T-helper 22 cell (primary cell): ENCODE results near the gene TOMM6.
"Not testable (repeated sequence)": the region's sequence is repeated elsewhere in the genome, so short reads cannot be mapped to it uniquely, and the experiment has no call there.

Source experiments
- DNase-seq: peaks from one replicate; pipeline ENCODE4 v3.0.0-alpha.2; 2020; ENCODE audit warnings: low read depth

Gene TOMM6

DNA sequence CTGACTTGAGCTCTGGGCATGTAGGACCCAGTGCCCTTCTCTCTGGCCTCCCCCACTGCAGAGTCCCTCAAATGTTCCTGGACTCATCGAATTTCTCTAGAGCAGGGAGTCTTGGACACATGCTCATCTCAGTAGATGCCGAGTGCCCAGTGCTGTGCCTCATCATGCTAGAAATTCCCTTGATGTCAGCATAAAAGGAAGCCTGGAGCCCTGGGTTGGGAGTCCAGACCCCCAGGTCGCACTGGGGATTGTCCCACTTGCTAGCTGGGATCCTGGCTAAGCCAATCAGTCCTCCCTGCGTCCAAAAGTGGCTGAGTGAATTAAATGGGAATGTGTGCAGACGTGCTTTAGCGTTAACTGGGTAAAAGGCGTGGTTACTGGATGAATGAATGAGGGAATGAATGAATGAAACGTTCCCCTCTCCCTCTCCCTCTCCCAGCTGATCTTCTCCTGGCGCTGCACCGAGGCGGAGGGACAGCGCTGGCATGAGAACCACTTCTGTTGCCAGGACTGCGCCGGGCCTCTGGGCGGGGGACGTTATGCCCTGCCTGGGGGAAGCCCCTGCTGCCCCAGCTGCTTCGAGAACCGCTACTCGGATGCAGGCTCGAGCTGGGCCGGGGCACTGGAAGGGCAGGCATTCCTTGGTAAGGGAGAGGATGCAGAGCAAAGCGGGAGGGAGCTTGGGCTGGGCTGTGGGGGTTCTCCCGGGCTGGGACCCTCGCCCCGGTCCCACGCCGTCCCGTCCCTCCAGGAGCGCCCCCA lies 1.6 kb upstream of the TOMM6 start:
- DNase-seq = no peak

DNA sequence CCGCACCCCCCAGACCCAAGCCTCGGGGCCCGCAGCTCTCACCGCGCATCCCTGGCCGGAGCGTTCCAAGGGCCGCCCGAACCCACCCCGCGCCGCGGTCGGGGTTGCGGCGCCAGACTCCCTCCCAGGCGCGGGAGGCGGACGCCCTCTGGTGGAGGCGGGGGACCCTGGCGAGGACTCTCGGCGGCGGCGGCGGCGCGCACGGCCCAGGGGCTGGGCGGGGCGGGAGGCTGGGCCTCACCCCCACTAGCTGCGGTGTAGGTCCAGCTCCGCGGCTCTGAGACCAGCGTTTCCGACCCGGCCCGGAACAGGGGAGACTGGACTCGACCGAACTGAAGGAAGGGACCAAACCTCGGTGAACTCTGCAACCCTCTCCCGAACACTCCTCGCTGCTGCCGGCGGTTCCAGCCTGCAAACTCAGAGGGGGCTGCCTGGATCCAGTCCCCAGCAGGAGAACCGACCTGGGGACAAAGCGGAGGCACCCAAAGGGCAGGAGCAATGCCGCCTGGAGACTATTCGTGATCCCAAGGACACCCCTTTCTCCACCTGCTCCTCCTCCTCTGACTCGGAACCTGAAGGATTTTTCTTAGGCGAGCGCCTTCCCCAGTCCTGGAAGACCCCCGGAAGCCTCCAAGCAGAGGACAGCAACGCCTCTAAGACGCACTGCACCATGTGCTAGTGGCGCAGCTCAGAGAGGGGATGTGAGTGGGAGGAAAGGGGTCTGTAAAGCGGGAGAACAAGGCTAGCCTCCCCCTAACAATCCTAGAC lies 859 bp upstream of the TOMM6 start:
- DNase-seq = peak; percentile 72

DNA sequence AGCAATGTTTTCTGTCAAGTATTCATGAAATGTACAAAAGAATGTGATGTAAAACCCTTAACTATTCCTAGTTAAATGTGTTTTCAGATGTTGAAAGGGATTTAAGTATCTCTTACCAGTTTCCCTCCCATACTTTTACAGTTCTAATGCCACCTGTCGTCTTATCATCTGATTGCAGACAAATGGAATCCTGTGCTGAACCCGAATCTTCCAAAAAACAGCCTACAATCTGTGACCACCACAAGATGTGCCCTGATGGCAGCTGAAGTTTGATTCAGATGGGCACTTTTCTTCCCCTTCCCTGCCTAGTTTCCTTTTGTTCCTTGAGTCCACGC lies 1.9 kb downstream of the TOMM6 start:
- no peak for DNase-seq

DNA sequence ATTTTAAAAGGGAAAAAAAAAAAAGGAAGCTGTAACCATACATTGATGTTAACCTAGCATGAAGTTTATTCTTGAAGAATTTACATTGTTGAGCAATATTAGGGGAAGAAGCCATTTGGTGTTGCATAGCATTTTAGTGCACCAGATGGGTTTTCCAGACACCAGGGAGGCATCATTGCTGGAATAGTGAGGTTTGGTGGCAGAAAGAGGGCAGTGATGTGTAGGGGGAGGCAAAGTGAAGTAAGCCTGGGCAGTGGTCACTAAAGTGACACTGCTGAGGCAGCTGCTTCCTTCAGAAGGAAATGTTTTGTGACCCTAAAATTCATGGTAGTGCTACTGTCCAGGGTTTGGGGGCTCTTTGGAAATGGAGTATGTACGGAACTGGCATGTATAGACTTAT lies 2.6 kb downstream of the TOMM6 start:
- DNase-seq = no peak

DNA sequence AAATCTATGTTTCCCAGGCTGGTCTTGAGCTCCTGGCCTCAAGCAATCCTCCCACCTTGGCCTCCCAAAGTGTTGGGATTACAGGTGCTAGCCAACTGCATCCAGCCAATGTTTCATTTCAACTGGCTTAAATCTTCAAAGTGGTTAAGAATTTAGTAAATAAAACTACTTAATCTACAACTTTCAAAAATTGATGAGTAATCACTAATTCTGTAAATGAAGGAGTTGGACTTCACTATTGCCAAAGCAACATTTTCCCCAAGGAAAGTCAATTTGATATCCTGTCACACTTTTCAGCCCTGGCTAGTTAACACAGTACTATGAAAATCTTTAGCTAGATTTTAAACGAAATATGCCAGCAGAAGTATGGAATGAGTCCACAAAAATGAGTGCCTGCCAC lies 3.8 kb downstream of the TOMM6 start:
- no peak for DNase-seq

DNA sequence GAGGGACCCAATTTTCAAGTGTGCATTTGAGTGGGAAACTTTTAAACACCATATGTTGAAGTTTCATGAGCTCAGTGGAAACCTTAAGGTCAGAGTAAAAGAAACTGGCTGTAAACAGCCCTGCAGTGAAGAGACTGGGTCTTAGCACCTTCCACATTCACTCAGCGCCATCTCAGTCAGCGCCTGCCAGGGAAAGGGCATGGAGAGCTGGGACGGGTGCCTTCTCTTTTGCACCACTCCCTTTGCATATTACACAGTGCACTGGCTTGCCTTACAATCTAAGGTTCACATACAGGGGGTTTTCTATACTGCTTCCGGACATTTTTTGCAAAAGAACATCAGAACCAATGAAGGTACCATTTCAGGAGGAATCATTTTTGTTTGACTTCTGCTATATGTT lies 4.5 kb downstream of the TOMM6 start:
- DNase-seq = no peak

DNA sequence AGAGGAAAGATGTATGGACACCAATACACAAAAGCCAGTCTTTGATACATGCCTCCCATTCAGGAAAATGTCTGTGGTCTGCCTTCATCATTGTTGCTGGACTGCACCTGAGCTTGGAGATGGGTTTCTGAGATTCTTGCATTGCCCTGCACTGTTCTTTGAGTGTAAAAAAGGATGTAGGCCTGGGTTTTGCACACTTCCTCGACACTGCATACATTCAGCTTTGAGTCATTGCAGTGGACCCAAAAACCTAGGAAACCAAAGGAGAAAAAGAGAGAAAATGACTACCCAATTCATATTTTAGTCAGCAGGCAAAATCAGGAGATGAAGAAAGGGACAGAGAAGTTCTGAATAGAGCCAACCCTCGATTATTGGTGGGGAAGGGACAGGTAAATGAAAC lies 9.0 kb downstream of the TOMM6 start:
- no peak for DNase-seq

DNA sequence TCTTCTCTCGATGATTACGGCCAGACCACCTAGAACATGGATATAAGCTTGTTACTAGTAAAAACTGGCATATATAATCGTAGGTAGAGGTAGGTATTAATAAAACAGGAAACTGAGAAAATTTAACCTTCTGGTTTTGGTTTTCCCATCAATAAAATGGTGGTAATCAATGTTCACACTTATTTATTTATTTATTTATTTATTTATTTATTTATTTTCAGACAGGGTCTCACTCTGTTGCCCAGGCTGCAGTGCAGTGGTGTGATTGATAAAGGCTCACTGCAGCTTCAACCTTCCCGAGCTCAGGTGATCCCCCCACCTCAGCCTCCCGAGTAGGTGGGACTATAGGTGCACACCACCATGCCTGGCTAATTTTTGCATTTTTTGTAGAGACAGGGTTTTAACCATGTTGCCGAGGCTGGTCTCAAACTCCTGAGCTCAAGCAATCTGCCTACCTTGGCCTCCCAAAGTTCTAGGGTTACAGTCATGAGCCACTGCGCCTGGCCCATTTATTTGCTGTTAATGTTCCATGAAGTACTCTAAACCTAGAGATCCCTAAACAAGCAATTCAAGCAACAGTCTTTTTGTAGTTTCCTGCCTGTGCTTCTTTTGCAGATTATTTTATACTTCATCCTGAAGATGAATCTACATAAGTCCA lies 11.5 kb downstream of the TOMM6 start:
- no peak for DNase-seq

DNA sequence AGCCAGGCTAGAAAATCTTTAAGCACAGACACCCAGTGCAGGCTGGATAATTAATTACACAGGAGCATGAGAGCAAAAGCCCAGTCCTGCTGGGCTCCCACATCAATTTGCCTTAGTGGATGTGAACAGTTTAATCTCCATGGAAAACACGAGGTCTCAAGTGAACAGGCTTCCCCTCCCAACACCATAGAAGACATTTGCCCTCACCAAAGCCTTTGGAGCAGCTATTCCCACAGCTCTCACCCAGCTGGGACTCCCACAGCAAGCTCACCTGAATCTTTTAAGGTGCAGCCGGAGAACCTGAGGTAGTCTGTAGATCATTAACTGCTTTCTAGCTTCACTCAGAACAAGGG lies 12.0 kb downstream of the TOMM6 start:
- DNase-seq = no peak

DNA sequence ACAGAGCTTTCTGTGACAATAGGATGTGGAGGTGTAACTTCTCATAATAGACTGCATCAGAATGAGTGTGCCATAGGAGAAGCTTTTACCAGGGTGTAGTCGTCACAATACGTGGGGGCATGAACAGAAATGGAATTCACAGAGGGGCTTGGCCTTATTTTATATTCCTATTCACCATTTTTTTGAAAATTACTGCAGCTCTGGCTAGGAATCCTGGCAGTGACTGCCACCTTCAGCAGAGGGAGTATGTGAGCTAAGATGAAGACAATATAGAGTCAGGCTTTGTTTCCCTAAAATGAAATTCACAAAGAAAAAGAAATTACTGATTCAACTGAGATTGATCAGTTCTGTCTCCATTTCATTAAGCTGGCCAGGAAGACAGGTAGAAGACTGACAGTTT lies 13.9 kb downstream of the TOMM6 start:
- DNase-seq = no peak

DNA sequence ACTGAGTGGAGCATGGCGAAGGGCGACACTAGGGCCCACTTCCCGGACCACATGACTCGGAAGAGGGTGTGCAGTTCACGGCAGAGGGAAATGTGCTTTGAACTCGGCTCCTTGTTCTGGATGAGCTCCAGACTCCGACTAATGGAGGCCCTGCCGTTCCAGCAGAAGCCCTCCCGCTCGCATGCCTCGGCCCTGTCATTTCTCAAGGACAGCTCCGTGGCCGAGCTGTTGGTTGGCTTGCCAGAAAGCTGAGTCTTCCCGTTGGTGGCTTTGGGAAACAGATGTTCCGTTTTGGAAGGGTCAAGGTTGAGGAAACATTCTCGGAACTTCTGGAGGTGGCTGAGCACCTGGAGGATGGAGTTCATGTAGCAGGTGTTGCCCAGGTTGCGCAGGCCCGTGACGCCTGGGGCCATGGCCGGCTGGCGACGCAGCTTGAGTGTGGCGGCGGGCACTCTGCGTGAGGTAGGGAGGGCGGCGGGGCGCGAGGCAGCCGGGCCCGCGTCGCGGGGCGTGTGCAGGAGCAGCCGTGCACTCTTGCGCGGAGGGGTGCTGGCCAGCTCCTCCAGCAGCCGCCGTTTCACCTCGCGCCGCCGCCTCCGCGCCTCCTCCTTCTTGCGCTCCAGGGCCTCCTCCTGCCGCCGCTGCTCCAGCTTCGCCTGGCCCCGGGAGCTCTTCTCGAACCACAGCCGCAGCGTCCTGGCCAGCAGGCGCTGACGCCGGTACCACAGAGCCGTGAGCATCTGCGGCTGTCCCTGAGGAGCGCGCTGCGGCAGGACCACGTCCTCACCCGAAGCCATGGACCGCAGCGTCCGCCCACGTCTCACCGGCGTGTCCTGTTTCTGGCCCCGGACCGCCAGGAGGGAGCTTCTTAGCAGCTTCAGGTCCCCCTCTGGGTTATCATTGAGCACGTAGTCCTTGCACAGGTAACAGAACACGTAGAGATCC lies 18.6 kb downstream of the TOMM6 start:
- no peak for DNase-seq

DNA sequence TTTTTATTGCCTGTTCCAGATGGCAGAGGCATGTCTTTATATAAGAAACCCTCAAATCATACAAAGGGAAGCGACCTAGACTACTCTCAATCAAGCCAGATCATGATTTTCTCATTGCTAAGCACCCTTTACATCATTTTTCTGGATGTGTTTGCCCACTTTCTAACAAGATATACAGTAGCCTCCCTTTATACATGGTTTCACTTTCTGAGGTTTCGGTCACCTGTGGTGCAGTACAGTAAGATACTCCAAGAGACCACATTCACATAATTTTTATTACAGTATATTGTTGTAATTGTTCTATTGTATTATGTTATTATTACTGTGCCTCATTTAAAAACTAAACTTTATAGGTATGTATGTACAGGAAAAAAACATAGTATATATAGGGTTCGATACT lies 23.6 kb downstream of the TOMM6 start:
- DNase-seq = no peak

DNA sequence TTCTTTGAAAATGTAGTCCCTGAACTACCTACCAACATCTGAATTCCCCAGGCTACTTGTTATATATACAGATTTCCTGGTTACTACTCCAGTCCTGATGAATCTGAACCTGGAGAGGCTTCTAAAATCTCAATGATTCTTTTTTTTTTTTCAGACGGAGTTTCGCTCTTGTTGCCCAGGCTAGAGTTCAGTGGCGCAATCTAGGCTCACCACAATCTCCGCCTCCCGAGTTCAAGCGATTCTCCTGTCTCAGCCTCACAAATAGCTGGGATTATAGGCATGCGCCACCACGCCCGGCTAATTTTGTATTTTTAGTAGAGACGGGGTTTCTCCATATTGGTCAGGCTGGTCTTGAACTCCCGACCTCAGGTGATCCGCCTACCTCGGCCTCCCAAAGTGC lies 24.5 kb downstream of the TOMM6 start:
- DNase-seq = not testable (repeated sequence)

DNA sequence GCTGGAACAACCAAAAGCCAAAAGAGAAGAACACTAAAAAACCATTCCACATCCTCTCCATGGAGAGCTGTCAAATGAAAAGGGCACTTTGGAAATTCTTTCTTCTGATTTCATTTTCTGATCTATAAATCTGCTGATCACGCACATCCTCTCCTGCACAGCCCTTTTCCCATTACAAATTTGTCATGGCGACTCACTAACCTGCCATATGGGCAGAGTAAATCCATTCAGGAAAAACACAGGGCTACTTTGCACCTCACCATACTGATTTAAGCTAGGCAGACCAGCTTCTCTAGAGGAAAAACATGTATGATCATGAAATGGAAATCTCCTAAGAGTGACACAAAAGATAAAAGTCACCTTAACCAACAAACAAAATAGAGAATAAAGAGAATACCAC lies 26.0 kb downstream of the TOMM6 start:
- DNase-seq = no peak

DNA sequence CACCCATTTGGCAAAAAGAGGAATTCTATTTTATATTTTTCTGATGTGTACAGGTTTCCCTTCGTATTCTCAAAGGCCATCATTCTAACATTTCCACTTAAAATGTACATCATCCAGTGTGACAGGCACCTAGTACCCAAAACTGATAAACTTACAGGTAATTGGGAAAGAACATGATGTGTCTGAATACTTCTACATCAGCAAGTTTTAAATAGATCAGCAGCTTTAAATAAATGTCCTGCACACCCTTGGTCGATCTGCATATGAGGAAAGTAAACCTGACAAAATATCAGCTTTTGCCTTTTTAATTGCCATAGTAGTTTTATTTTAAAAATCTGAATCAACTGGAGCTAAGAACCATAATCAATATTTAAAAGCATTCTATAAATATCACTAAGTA lies 26.5 kb downstream of the TOMM6 start:
- DNase-seq = no peak

DNA sequence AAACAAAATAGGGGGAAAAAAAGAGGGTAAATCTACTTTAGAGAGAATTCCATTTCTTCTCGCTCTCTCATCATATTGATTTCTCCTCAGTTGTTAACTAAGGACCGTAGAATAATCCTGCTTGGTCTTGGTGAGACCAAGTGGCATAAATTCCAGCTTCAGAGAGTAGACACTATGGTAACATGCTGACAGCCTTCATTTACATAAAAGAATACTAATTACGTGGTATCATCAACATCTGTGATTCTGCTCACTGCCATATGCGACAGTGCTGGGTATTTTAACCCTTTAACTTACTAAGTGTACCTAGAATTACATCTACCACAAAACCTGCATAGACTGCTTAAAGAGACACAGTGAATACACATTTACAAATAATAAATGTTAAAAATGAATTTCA lies 27.1 kb downstream of the TOMM6 start:
- DNase-seq = no peak

DNA sequence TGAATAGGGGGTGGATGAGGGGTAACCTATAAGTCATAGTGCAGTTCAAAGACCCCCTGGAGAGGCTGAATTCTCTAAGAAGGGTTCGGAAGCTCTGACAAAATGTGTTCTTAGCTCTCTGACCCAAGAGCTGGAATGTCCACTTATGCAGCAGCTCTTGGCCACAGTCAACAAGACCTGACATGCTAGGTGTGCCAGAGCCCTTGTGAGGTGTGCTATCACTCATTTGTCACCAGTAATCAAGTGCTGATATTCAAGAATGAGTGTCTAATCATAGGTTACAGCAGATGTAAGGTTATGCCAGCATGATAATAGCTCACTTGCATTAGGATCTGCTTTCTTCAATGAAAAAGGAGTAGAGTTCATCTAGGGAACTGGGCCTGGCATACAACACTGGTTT lies 28.1 kb downstream of the TOMM6 start:
- no peak for DNase-seq

DNA sequence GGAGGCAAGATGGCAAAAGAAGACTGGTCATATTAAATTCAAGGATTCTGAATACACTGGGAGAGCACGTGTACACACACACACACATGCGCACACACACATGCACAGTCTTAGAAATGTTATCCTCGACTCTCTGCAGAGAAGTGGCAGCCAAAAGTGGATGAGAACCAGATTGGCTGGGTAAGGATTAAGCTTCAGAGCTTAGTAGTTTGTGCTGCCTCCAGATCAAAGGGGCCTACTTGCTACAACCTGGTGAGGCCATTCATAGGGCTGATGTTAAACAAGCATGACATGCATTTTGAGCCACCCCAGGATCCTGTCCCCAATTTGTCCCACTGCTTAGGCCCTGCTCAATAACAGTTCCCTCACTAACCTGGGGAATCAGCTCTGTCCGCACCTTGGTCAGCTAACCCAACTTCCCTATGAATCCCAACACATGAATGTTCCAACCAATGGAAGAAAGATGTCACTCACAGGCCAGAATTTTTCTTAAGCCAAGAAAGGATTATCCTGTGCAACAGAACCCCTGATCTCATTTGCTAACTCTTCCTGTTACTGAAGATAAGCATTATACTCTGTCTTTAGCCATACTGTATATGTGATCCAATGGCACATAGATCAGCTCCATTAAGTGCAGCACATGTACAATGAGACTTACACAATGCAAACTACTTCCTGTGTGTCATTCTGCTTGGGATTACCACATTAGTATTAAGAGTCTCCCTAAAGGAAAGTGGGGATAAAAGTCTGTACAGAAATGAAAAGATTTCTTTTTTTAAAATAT lies 31.0 kb downstream of the TOMM6 start:
- DNase-seq = no peak

DNA sequence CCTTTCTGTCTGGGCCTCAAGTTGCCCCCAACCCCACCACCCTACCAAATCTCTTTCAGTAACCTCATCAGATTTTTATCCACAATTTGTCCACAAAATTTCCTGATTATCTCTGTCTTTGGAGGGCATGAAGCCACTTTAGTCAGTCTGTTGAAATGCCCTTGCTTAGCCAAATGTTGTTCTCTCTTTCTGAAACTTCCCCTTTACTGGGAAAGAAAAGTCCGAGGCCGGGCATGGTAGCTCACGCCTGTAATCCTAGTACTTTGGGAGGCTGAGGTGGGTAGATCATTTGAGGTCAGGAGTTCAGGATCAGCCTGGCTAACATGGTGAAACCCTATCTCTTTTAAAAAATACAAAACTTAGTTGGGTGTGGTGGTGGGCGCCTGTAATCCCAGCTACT lies 33.8 kb downstream of the TOMM6 start:
- DNase-seq = no peak

DNA sequence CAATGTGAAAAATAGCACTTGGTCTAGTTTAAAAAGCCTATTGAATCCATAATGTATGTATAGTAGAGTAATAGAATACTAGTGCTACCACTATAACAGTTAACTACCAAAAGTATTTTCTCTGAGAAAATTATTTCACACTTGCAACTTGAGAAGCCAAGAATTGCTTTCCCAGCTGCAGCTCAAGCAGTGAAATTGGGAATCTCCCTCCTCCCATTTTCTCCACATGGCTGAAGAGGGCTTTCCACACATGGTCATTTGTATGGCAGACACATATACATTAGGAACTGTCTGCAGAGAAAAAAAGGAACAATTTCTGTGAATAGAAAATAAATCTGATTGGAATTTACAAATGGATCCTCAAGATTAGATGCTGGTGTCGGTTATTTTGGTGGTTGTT lies 34.5 kb downstream of the TOMM6 start:
- DNase-seq = no peak

DNA sequence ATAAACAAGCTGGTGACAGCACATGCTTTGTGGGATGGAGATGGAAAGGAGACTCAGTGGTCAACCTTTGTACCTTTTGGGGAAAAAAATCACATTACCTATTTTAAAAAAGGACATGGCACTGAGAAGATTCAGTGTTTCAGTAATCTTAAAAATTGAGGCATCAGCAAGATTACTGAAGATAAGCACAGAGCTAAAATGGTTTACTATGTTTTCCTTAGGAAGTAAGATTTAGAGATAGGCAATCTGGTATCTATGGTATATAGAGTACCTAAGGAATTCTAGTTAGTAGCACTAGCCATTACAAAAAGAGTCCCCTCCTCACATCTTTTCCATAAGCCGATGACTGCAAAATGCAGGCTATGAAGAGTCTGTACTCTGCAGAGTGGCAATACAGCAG lies 35.7 kb downstream of the TOMM6 start:
- DNase-seq = no peak
